HG02678 (cell line): ENCODE results near the gene GPR18.

ENCODE experiments used
- ATAC-seq: cut with Tn5 transposase; IDR thresholded peaks from one replicate; pipeline ENCODE4 v1.9.1; 2021; ENCODE audit warnings: mild to moderate bottlenecking, moderate library complexity; ENCODE audit not compliant: unreplicated experiment

The GPR18 gene

GRCh38 chr13:99293178-99293577 lies 35.0 kb upstream of the GPR18 start:
- no peak for ATAC-seq

- ATAC-seq, result no peak
These were observed 32.7 kb upstream of the GPR18 start for GRCh38 chr13:99290894-99291293.

GRCh38 chr13:99289674-99290337 lies 31.6 kb upstream of the GPR18 start:
- no peak for ATAC-seq

- ATAC-seq, result no peak
These were observed 31.1 kb upstream of the GPR18 start for GRCh38 chr13:99289271-99289670.

GRCh38 chr13:99288089-99288488 lies 29.9 kb upstream of the GPR18 start:
- ATAC-seq, result peak; percentile 92

GRCh38 chr13:99287551-99287950 lies 29.4 kb upstream of the GPR18 start:
- ATAC-seq, result no peak

GRCh38 chr13:99285432-99286182 lies 27.4 kb upstream of the GPR18 start:
- no peak for ATAC-seq

GRCh38 chr13:99282264-99283231 lies 24.4 kb upstream of the GPR18 start:
- peak; percentile 67 for ATAC-seq

- ATAC-seq, result peak; percentile 73
These were observed 23.7 kb upstream of the GPR18 start for GRCh38 chr13:99281811-99282263.

GRCh38 chr13:99280166-99280565 lies 22.0 kb upstream of the GPR18 start:
- ATAC-seq, result no peak

GRCh38 chr13:99279637-99280036 lies 21.5 kb upstream of the GPR18 start:
- ATAC-seq, result no peak

GRCh38 chr13:99278843-99279242 lies 20.7 kb upstream of the GPR18 start:
- ATAC-seq, result no peak

GRCh38 chr13:99278200-99278599 lies 20.0 kb upstream of the GPR18 start:
- ATAC-seq, result no peak

GRCh38 chr13:99277629-99278028 lies 19.4 kb upstream of the GPR18 start:
- no peak for ATAC-seq

- no peak for ATAC-seq
These were observed 18.5 kb upstream of the GPR18 start for GRCh38 chr13:99276706-99277105.

GRCh38 chr13:99275093-99275469 lies 16.9 kb upstream of the GPR18 start:
- no peak for ATAC-seq

- no peak for ATAC-seq
These were observed 14.9 kb upstream of the GPR18 start for GRCh38 chr13:99273128-99273527.

- ATAC-seq, result no peak
These were observed 14.3 kb upstream of the GPR18 start for GRCh38 chr13:99272481-99272880.

- ATAC-seq, result no peak
These were observed 13.1 kb upstream of the GPR18 start for GRCh38 chr13:99271249-99271648.

GRCh38 chr13:99270518-99270917 lies 12.3 kb upstream of the GPR18 start:
- ATAC-seq, result no peak

GRCh38 chr13:99269627-99270241 lies 11.6 kb upstream of the GPR18 start:
- peak; percentile 73 for ATAC-seq
